ENCODE data around the gene MELTF. TPM values are rescaled to one million over a fixed set of nuclear protein-coding genes. Genes with fewer than 3 reads are reported as not detected.

Gene MELTF
- polyA plus RNA-seq, 2 of the 4 experiments (the other 2 are of a cell fraction), result 10.5 to 23.4 TPM

DNA sequence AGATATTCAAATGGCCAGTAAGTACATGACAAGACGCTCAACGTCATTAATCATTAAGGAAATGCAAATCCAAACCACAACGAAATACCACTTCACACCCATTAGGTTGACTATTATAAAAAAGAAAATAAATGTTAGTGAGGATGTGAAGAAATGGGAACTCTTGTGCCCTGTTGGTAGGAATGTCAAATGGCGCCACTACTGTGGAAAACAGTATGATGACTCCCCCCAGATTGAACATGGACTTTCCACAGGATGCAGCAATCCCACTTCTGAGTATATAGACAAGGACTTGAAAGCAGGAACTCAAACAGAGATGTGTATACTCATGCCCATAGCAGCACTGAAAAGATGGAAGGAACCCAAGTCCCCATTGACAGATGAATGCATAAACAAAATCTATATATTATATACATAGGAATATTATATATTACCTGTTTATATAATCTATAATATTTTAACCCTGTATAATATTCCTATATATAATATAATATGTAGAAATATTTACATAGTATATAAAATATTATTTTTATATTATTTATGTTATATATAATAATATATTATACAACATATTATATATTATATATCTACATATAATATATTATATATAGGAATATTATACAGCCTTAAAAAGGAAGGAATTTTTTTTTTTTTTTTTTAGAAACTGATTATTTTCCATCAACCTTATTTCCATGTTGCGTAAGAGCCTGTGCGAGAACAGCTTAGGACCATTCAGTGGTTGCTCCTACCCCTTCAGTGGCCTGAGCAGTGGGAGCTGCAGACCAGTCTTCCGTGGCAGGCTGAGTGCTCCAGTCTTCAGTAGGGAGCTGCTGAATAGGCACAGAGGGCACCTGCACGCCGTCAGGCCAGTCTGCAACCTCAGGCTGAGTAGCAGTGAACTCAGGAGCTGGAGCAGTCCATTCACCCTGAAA lies 43.4 kb downstream of the MELTF start:
- Histone ChIP-seq H3K4me2 (no peak overlapping the region), H3K9me3 (0 out of 3 replicates have a peak, but pooled peaks cover 4% of the 10 kb centered on the region), H3K4me1 (no peaks in the 10 kb centered on the region), H3K27ac (no peak overlapping the region), H3K4me3 (no peak overlapping the region)
- 68% methylated on average over 9 of the region's 9 CpGs for WGBS (ENCODE audit: missing lambda C conversion rate)
- TF ChIP-seq, protein P1, sequence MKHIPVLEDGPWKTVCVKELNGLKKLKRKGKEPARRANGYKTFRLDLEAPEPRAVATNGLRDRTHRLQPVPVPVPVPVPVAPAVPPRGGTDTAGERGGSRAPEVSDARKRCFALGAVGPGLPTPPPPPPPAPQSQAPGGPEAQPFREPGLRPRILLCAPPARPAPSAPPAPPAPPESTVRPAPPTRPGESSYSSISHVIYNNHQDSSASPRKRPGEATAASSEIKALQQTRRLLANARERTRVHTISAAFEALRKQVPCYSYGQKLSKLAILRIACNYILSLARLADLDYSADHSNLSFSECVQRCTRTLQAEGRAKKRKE (CRISPR knock-in tag; IDR thresholded peaks at IDR 0.05; ENCODE audit: low read depth), result no peak
- TF ChIP-seq, protein P2, sequence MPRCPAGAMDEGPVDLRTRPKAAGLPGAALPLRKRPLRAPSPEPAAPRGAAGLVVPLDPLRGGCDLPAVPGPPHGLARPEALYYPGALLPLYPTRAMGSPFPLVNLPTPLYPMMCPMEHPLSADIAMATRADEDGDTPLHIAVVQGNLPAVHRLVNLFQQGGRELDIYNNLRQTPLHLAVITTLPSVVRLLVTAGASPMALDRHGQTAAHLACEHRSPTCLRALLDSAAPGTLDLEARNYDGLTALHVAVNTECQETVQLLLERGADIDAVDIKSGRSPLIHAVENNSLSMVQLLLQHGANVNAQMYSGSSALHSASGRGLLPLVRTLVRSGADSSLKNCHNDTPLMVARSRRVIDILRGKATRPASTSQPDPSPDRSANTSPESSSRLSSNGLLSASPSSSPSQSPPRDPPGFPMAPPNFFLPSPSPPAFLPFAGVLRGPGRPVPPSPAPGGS (IDR thresholded peaks at IDR 0.05), result no peak
- TF ChIP-seq RFX5 (IDR thresholded peaks at IDR 0.05) (no peak), EHMT2 (IDR thresholded peaks at IDR 0.05; ENCODE audit: low read depth) (no peak), JUNB (IDR thresholded peaks at IDR 0.05) (no peak), HOXB13 (CRISPR knock-in tag; IDR thresholded peaks at IDR 0.05; ENCODE audit: low read depth) (no peak), MAZ (IDR thresholded peaks at IDR 0.05; ENCODE audit: borderline replicate concordance, low read depth, low read length) (no peak), ZSCAN20 (CRISPR knock-in tag; IDR thresholded peaks at IDR 0.05) (no peak), HOXB5 (CRISPR knock-in tag; IDR thresholded peaks at IDR 0.05) (no peak)
- ATAC-seq (no peak), FAIRE-seq (no peak), DNase-seq (ENCODE audit: low read depth in 1 of 2, low spot score in 1 of 2) (no peak)
- ChIA-PET CTCF (interaction anchor here (0.6 to 2.8 kb wide), 3 partner anchors 16 to 43 kb away, joined by 3 to 9 read pairs (median 3); partner anchors contain the start of gene MELTF), POLR2A (no interaction called here)

DNA sequence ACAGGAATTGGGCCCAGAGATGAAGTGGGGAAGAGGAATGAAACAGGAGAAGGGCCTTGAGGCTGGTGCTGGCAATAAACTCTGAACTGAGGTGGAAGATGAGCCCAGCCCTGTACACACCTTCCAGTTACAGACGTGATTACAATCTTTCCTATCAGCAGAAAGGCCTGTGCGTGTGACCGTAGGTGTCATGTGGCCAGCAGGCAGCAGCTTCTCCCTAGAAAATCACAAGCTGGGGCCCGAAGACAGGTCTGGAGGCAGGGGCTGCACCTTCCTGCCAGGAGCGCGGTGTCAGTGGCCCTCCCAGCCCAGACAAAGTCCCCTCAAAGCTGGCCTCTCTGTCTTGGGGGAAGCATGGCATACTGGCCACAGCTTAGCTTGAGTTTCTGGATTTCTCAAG lies 44.3 kb downstream of the MELTF start:
- H3K4me3 ChIP-seq, result no peak overlapping the region

More for the DNA sequence above, 44.3 kb downstream of the MELTF start:
- no peaks in the 10 kb centered on the region for H3K4me1 ChIP-seq
- ATAC-seq (no peak), DNase-seq (ENCODE audit: low read depth in 1 of 2, low spot score in 1 of 2) (no peak), FAIRE-seq (no peak)
- no peak overlapping the region for H3K27ac ChIP-seq
- 0 out of 3 replicates have a peak, but pooled peaks cover 4% of the 10 kb centered on the region for H3K9me3 ChIP-seq
- WGBS (ENCODE audit: missing lambda C conversion rate), result 75% methylated on average over 6 of the region's 6 CpGs
- ChIA-PET CTCF (interaction anchor here (0.9 to 2.8 kb wide), 2 partner anchors 15 to 44 kb away, joined by 3 to 9 read pairs; partner anchors contain the start of gene MELTF), POLR2A (no interaction called here)
- TF ChIP-seq EHF (CRISPR knock-in tag; IDR thresholded peaks at IDR 0.05) (no peak), SMC3 (IDR thresholded peaks at IDR 0.05) (no peak), CEBPB (IDR thresholded peaks at IDR 0.05) (no peak), JUN (IDR thresholded peaks at IDR 0.05) (no peak), RNF2 (IDR thresholded peaks at IDR 0.05; ENCODE audit: borderline replicate concordance, low read depth) (no peak), HOXB13 (CRISPR knock-in tag; IDR thresholded peaks at IDR 0.05; ENCODE audit: low read depth) (no peak), EP300 (IDR thresholded peaks at IDR 0.05) (no peak), CBX8 (IDR thresholded peaks at IDR 0.05) (no peak), FOSL2 (IDR thresholded peaks at IDR 0.05) (no peak), FOSL2 (CRISPR knock-in tag; IDR thresholded peaks at IDR 0.05) (no peak), MAFK (IDR thresholded peaks at IDR 0.05; ENCODE audit: partially characterized antibody) (no peak), CBX2 (IDR thresholded peaks at IDR 0.05; ENCODE audit: borderline replicate concordance, low read depth) (no peak), NR3C1 (IDR thresholded peaks at IDR 0.05) (no peak), HEYL (CRISPR knock-in tag; IDR thresholded peaks at IDR 0.05) (no peak), SREBF2 (IDR thresholded peaks at IDR 0.05) (no peak)
- TF ChIP-seq, protein P2 (IDR thresholded peaks at IDR 0.05), result no peak
- TF ChIP-seq, protein P3, sequence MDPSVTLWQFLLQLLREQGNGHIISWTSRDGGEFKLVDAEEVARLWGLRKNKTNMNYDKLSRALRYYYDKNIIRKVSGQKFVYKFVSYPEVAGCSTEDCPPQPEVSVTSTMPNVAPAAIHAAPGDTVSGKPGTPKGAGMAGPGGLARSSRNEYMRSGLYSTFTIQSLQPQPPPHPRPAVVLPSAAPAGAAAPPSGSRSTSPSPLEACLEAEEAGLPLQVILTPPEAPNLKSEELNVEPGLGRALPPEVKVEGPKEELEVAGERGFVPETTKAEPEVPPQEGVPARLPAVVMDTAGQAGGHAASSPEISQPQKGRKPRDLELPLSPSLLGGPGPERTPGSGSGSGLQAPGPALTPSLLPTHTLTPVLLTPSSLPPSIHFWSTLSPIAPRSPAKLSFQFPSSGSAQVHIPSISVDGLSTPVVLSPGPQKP (IDR thresholded peaks at IDR 0.05; ENCODE audit: low read depth, low read length), result no peak
- no peak overlapping the region for H3K4me2 ChIP-seq

Measured in A549 (cell line).